IPS-NIHi11 (cell line): ENCODE measurements around the gene RMDN3.

Experiments
- DNase-seq: peaks from one replicate; pipeline ENCODE4 v3.0.0; 2012; ENCODE audit warnings: mixed read lengths, low spot score

The RMDN3 gene

DNA sequence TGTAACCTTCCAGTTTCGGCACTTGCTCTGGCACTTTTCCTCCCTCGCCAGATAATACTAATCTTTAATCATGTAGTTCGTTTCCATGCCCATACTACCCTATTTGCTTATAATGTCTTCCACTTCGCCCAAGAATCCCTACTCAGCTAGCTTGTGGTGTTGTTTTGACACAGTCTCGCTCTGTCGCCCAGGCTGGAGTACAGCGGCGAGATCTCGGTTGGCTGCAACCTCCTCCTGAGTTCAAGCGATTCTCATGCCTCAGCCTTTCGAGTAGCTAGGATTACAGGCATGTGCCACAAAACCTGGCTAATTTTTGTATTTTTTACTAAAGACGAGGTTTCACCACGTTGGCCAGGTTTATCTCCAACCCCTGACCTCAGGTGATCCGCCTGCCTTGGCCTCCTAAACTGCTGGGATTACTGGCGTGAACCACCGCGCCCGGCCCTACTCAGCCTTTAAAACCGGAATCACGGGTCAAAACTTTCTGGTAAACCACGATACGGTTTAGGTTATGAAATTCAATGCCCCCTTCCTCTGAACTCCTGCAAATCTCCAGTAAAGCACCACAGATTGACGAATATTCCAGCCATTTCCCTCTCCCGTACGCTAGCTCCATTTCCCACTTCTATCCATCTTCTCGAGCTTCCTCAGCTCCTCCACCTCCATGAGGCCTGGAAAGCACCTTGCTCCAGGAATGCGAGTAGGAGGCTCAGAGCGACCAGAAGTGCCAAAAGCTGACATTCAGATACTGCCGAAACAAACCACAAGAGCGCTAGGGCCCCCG lies 61.0 kb downstream of the RMDN3 start:
- no peak for DNase-seq

DNA sequence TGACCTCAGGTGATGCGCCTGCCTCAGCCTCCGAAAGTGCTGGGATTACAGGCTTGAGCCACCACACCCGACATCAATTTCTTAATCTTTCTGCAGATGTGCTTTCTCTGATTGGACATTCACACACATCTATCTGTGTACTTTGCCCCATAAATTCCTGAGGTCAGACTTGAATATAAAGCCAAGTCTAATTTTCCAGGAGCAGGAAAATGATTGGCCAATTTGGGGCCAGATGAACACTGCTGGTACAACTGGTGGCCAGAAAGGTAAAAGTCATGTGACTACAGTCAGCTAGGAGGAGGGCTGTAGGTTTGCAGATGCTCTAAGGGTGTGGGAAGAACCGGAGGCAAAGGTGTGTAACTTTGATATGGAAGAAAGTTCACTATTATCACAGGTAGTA lies 63.3 kb downstream of the RMDN3 start:
- no peak for DNase-seq

DNA sequence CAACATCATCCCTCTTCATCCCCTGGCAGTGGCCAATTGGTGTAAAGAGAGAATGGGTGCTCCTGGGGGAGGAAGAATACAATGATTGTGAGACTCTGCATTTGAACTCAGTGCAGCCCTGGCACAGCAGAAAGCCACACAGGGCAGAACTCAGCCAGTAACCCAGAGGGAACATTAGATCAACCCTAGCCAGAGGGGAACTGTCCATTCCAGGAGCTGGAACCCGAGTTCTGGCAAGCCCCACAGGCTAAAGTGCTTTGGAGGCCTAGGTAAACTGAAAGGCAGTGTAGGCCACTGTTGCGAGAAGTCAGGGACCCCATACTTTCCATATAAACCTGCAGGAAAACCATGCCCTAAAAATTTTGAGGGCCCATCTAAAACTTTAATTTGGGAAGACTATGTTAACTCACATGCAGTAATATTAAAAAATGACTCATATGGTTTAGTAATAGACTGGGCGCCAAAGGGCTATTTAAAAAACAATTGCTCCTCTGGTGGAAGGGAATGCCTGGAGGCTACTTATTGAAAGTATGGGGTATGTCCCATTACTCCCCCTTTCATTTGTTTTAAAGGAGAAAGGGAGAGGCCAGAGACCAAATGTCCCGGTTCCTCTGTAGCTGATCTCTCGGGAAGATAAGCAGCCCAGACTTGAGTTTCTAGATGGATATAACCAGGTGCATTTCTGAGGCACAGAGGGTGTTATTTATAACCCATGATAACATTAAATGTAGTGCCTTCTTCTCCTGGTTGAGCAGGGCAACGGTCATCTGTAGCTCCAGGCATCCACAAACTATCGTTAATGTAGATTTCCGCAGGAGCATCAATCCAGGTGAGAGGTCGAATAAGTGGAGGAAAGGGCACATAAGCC lies 65.9 kb downstream of the RMDN3 start:
- DNase-seq, result no peak
